Activated naive CD8-positive, alpha-beta T cell (primary cell): ENCODE measurements around the gene ZNF541.

Source experiments
- H3K27ac Mint-ChIP-seq: one replicate; pipeline ENCODE4 v1.8.0; 2021; ENCODE audit warnings: mixed read lengths
- H3K27me3 Mint-ChIP-seq: one replicate; pipeline ENCODE4 v1.8.0; 2021; ENCODE audit warnings: mixed read lengths
- H3K36me3 Mint-ChIP-seq: one replicate; pipeline ENCODE4 v1.8.0; 2021; ENCODE audit warnings: mixed read lengths
- H3K4me1 Mint-ChIP-seq: one replicate; pipeline ENCODE4 v1.8.0; 2021; ENCODE audit warnings: low read depth, mixed read lengths
- H3K4me3 Mint-ChIP-seq: one replicate; pipeline ENCODE4 v1.8.0; 2021; ENCODE audit warnings: mild to moderate bottlenecking, mixed read lengths
- H3K9me3 Mint-ChIP-seq: one replicate; pipeline ENCODE4 v1.8.0; 2021; ENCODE audit warnings: low read depth, mixed read lengths

ZNF541 gene, protein sequence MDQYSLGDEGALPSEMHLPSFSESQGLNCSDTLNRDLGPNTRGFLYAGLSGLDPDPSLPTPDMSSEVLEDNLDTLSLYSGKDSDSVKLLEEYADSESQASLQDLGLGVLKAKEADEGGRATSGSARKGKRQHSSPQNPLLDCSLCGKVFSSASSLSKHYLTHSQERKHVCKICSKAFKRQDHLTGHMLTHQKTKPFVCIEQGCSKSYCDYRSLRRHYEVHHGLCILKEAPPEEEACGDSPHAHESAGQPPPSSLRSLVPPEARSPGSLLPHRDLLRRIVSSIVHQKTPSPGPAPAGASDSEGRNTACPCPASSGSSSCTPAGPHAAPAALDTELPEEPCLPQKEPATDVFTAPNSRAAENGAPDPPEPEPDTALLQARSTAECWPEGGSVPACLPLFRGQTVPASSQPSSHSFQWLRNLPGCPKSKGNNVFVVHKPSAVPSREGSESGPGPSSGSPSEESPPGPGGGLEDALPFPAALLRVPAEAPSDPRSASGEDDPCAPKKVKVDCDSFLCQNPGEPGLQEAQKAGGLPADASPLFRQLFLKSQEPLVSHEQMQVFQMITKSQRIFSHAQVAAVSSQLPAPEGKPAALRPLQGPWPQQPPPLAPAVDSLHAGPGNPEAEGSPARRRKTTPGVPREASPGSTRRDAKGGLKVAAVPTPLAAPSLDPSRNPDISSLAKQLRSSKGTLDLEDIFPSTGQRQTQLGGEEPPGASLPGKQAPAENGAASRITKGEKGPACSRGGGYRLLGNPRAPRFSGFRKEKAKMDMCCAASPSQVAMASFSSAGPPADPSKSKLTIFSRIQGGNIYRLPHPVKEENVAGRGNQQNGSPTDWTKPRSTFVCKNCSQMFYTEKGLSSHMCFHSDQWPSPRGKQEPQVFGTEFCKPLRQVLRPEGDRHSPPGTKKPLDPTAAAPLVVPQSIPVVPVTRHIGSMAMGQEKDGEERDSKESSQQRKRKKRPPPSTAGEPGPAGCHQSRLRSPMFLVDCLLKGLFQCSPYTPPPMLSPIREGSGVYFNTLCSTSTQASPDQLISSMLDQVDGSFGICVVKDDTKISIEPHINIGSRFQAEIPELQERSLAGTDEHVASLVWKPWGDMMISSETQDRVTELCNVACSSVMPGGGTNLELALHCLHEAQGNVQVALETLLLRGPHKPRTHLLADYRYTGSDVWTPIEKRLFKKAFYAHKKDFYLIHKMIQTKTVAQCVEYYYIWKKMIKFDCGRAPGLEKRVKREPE (N-terminal part only)

DNA sequence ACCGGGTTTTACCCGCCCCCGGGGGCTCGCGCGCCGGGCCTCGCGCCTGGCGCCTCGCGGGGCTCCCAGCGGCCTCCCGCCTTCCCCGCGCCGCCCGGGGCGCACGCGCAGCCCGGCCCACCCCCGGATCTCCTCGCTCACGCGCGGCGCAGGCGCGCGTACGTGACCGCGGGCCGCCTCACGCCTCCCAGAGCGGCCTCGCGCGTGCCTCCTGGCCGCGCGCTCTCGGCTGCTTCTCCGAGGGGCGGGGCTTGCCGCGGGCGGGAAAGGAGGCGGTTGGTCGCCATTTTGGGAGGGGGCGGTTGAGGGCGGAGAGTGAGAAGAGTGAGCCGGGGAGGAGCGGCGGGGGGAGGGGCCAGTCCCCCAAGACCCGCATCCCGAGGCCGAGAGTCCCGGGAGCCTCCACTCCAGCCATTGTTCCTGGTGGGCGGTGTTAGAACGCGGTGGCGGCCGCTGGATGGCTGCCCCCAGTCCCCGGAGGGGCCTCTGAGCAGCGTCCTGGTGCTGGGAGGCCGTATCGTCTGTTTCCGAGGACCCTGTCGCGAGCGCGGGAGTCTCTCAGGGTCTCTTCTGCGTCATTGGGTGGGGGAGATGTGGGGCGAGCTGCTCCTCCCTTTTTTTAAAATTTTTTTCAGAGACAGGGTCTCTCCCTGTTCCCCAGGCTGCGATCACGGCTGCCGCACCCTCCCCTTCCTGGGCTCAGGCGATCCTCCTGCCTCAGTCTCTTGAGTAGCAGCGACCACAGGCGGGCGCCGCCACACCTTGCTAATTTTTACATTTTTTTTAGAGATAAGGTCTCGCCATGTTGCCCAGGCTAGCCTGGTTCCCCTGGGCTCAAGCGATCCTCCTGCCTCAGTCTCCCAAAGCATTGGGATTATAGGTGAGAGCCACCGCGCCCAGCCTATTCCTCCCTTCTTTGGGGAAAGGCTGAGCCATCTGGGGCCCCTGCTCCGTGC is at the start of gene ZNF541:
Gene ZNF541 (minus strand): TSS at position 78 of the 956 bp plus-strand sequence. CDS start 17,292 bp downstream, outside the sequence.
- peak within 1 kb of the TSS; percentile 58 for H3K4me3 Mint-ChIP-seq
- no peaks in the 10 kb centered on the region for H3K9me3 Mint-ChIP-seq
- H3K4me1 Mint-ChIP-seq = peaks cover 29% of the 10 kb centered on the region
- H3K36me3 Mint-ChIP-seq = no peaks in the 10 kb centered on the region
- H3K27me3 Mint-ChIP-seq = no peaks in the 10 kb centered on the region
- H3K27ac Mint-ChIP-seq = peak within 1 kb of the TSS; percentile 7

DNA sequence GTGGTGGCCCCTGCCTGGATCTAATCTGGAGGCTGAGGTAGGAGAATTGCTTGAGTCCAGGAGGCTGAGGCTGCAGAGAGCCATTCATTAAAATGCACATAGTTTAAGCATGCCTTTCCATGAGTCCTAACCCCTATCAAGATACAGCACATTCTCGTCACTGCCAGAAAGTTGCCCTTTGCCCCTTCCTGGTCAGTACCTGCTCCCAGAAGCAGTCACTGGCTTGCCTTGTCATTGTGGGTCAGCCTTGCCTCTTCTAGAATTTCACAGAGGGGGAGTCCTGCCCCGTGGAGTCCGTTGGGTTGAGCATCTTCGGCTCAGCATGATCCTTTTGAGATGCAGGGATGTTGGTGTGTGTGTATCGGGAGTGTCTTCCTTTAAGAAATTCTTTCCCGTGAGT is 46.8 kb upstream of the ZNF541 start:
- peaks cover 4% of the 10 kb centered on the region for H3K36me3 Mint-ChIP-seq
- peaks cover 38% of the 10 kb centered on the region for H3K4me1 Mint-ChIP-seq
- H3K27ac Mint-ChIP-seq = no peak overlapping the region
- H3K9me3 Mint-ChIP-seq = no peaks in the 10 kb centered on the region
- H3K27me3 Mint-ChIP-seq = no peaks in the 10 kb centered on the region
- H3K4me3 Mint-ChIP-seq = no peak overlapping the region

DNA sequence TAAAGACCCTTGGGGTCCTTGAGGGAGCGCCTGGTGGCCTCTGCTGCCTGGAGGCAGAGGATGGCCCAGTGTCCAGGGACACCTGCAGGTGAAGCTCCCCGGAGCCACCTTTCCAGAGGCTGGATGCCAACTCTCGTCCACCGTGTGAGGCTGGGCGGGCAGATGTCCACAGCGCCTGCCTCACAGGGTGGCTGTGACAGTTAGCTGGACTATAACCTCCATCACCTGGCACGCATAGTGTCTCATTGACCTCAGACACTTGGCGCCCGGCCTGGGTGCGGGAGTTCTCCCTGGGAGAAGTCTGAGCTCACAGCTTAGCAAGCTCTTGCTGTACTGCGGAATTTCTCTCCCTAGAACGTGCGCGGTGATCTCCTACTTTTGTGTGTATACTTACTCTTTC is 45.8 kb upstream of the ZNF541 start:
- Mint-ChIP-seq H3K27me3 (no peaks in the 10 kb centered on the region), H3K4me3 (no peak overlapping the region), H3K27ac (no peak overlapping the region), H3K36me3 (peaks cover 4% of the 10 kb centered on the region), H3K9me3 (no peaks in the 10 kb centered on the region), H3K4me1 (peaks cover 33% of the 10 kb centered on the region)

DNA sequence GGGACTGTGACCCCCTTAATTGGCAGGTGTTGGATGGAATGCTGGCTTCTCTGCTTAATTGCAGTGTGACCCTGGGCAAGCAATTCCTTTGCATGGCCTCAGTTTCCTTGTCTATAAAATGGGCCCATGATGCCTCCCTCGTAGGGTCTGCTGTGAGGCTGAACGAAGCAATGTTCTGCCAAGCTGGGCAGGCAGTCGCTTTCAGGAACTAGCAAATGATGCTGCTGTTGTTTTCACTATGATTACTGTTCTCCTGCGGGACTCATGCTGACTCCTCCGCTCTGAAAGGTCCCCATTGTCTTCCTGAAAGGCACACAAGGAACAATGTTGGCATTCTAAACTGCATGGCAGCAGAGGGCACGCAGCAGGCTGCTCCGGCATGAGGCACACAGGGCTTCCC is 42.8 kb upstream of the ZNF541 start:
- peaks cover 40% of the 10 kb centered on the region for H3K4me1 Mint-ChIP-seq
- peaks cover 4% of the 10 kb centered on the region for H3K36me3 Mint-ChIP-seq
- H3K4me3 Mint-ChIP-seq = no peak overlapping the region
- no peak overlapping the region for H3K27ac Mint-ChIP-seq
- H3K9me3 Mint-ChIP-seq = no peaks in the 10 kb centered on the region
- no peaks in the 10 kb centered on the region for H3K27me3 Mint-ChIP-seq

DNA sequence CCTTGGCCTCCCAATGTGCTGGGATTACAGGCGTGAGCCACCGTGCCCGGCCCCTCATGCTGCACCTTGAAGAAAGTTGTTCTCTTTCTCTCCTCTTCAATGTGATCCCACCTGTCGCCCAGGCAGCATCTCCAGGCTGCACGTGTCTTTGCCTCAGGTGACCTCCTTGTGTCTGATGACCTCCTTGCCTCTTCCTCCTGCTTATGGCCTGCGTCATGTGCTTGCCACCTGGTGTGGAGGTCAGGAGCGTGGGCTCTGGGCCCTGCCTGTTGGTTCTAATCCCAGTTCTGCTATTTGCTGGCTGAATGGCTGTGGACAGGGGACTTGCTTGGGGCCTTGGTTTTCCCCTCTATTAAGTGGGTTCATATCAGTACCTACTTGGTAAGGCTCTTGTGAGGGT is 42.3 kb upstream of the ZNF541 start:
- H3K9me3 Mint-ChIP-seq = no peaks in the 10 kb centered on the region
- H3K4me1 Mint-ChIP-seq = peaks cover 42% of the 10 kb centered on the region
- H3K36me3 Mint-ChIP-seq = peaks cover 4% of the 10 kb centered on the region
- peak overlapping the region; percentile 54 for H3K27ac Mint-ChIP-seq
- no peaks in the 10 kb centered on the region for H3K27me3 Mint-ChIP-seq
- H3K4me3 Mint-ChIP-seq = no peak overlapping the region

DNA sequence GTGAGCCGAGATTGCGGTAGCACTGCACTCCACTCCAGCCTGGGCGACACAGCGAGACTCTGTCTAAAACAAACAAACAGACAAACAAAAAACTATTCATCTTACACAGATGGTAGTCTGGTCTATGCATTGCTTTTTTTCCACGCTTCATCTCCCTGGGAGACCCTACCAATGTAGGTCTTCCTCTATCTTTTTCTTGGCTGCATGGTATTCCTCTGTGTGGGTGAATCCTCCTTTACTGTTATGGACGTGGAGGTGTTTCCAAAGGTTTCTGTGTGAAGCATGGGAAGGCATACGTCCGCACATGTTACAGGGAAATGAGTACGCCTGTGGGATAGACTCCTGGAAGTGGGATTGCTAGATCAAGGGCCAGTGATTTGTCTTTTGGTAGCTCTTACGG is 41.6 kb upstream of the ZNF541 start:
- Mint-ChIP-seq H3K27ac (no peak overlapping the region), H3K9me3 (no peaks in the 10 kb centered on the region), H3K4me3 (no peak overlapping the region), H3K36me3 (peaks cover 4% of the 10 kb centered on the region), H3K27me3 (no peaks in the 10 kb centered on the region), H3K4me1 (peaks cover 38% of the 10 kb centered on the region)

DNA sequence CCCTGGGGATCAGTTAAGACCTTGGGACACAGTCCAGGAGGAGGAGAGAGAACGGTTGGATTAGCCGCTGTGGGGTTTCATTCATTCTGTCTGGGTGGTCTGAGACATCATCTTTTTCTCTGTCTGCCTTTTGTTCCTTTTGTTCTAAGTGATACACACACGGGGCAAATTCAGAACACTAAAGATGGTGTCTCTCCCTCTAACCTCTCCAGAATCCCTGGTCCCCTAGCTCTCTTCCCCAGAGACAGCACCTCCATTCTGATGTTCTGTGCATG is 41.0 kb upstream of the ZNF541 start:
- H3K27ac Mint-ChIP-seq = peak overlapping the region; percentile 11
- H3K9me3 Mint-ChIP-seq = no peaks in the 10 kb centered on the region
- H3K36me3 Mint-ChIP-seq = peaks cover 4% of the 10 kb centered on the region
- H3K4me3 Mint-ChIP-seq = no peak overlapping the region
- peaks cover 38% of the 10 kb centered on the region for H3K4me1 Mint-ChIP-seq
- H3K27me3 Mint-ChIP-seq = no peaks in the 10 kb centered on the region

DNA sequence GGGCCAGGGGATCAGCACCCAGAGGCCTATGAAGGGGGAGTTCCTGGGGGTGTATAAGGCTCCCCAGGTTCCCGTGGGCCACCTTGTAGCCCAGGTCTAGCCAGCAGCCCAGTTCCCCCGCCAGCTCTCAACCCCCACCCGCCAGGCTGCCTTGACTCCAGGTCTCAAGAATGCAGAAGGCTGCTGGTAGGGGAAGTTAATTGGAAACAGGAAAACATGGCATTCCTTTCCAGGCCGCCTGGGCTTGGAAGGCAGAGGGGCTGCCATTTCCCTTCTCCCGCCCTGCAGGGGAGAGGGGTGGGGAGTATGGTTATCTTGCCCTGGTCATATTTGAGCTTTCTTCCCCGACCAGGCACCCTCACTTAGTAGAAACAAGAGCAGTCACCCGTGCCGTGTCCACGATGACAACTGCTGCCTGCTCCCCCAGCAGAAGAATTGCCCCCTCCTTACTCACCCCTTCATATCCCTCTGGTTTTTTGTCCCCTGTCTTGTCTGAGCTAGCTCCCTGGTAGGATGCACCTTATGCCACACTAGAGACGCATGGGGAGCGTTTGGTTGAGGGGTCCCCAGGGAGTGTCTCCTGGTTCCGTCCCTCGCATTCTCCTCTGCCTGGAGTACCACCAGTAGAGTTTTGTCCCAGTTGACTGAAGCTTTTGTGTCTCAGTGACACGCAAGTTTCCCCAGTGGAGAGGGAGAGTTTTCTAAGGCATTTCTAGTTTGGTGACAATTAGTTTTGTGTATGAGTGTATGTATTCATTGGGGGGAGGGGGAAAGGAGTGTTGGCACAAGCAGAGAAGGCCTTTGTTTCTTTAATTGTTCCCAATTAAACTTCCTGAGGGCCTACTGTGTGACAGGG is 40.4 kb upstream of the ZNF541 start:
- Mint-ChIP-seq H3K36me3 (peaks cover 4% of the 10 kb centered on the region), H3K9me3 (no peaks in the 10 kb centered on the region), H3K4me3 (no peak overlapping the region), H3K27me3 (no peaks in the 10 kb centered on the region), H3K4me1 (peaks cover 38% of the 10 kb centered on the region), H3K27ac (peak overlapping the region; percentile 11)

DNA sequence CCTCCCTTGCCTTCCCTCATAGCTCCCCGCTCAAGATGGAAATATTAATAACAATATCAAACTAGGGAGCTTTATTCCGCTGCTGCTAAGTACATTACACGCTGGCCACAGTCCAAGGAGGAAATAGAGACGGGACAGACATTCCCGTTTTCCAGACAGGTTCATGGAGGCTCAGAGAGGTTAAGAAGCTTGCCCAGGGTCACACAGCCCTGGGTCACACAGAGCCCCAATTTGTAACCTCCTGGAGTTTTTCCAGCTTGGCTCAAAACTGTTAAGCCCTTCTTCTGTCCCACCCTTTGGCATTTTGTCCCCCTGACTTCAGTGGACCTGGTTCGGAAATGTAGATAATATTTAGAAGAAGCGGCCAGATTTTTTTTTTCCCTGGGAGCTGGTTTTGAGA is 38.0 kb upstream of the ZNF541 start:
- Mint-ChIP-seq H3K36me3 (peaks cover 4% of the 10 kb centered on the region), H3K27me3 (no peaks in the 10 kb centered on the region), H3K27ac (peak overlapping the region; percentile 74), H3K4me1 (peaks cover 37% of the 10 kb centered on the region), H3K4me3 (peak overlapping the region; percentile 79), H3K9me3 (no peaks in the 10 kb centered on the region)

DNA sequence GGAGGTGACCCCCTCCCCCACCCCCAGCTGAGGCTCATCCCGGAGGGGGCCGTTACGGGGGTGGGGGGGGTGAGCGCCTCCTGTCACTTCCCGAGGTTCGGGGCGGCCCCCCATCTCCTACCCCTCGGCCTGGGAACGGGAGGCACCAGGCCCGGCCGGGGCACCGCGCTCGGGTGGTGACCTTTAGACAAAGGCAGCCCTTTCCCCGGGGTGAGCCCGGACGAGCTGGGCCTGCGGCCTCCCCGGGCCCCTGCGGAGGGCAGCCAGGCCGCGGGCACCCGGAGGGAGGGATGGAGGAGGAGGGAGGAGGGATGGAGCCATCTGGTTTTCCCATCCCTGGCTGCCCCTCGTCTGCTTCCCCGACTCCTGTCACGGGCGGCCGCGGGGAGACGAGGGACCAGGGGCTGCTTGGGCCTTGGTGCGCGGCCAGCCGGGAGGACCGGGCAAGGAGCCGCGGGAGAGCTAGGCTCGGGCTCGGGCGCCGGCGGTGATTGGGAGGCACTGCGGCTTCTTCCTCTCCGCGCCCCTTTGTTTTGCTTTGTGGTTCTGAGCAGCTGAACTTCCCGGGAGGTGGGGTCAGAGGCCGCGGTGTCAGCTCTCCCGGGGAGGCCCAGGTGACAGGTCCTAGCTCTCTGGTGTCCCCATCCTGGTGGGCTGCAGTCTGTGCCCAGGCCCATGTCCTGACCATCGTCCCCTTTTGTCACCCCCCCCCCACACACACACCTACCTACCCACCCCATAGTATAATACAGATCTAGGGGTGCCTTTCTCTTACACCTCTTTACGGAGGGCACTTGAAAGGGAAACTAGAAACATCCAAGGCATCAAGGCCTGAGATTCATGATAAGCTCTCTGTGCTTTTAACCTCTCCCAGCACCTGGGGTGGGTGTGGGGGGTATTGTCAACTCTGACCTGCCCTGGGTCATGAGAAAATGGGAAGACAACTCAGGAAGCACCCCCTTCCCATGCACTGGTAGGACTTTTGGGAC is 37.3 kb upstream of the ZNF541 start:
- Mint-ChIP-seq H3K9me3 (no peaks in the 10 kb centered on the region), H3K36me3 (peaks cover 2% of the 10 kb centered on the region), H3K4me1 (peaks cover 32% of the 10 kb centered on the region), H3K4me3 (peak overlapping the region; percentile 79), H3K27ac (peak overlapping the region; percentile 74), H3K27me3 (no peaks in the 10 kb centered on the region)

DNA sequence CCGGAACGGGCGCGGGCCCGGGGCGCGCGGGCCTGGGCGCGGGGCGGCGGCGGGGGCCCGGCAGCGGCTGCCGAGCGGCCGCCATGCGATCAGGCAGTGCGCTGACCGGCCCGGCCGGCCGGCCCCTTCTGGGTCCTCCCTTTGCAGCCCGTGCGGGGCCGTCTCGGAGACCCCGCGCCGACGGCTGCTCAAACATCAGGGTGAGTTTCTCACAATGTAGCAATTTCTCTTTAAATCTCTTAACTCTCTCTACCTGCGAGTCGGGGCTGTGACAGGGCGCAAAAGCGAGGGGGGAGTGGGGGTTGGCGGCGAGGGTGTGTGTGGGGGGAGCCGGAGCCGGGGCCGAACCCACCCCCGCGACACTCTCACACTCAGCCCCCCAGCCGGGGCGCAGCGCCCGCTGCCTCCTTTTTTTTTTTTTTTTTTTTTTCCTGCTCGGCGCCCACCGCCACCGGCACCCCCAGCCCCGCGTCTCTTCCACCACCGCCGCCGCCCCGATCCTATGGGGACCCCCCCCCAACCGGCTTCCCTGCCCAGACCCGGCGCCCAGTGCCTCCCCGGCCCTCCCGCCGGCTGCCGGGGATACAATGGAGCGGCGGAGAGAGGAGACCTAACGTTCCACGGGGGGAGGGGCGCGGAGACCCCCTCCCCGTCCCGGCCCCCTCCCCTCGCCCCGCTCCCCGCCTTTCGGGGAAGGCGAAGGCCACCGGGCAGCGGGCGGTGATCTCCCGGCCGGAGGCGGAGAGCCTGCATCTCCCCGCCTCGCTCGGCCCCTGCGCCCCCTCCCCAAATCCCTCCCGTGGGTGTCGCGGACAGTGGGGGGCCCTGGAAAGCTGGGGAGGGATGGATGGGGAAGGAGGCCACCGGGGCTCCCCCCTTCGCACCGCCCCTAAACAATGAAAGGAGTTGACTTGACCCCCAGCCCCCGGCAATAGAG is 36.3 kb upstream of the ZNF541 start, which contains the start of gene BICRA:
Gene BICRA (plus strand): TSS at position 166 of the 937 bp plus-strand sequence. CDS start 64,441 bp downstream, outside the sequence.
- peak within 1 kb of the TSS; percentile 93 for H3K4me3 Mint-ChIP-seq

More for the DNA sequence above, 36.3 kb upstream of the ZNF541 start, which contains the start of gene BICRA:
- no peaks in the 10 kb centered on the region for H3K27me3 Mint-ChIP-seq
- peaks cover 33% of the 10 kb centered on the region for H3K4me1 Mint-ChIP-seq
- no peaks in the 10 kb centered on the region for H3K9me3 Mint-ChIP-seq
- H3K27ac Mint-ChIP-seq = peak within 1 kb of the TSS; percentile 93
- H3K36me3 Mint-ChIP-seq = no peaks in the 10 kb centered on the region
